Mucosa of rectum (tissue), 2 donors: ENCODE results near the gene MMP2.
A peak's percentile ranks its signal among the peaks of the same experiment; 100 is the strongest.

ENCODE experiments used
- H3K27ac ChIP-seq, 2 donors: one replicate each; pipeline ENCODE4 v1.7.0; 2013; ENCODE audit warnings: inconsistent platforms in 2 of 2, low read depth in 2 of 2, low read length in 2 of 2
- H3K27me3 ChIP-seq, 2 donors: one replicate each; pipeline ENCODE4 v1.7.0; 2013; ENCODE audit warnings: low read length in 2 of 2; ENCODE audit not compliant: control insufficient read depth in 2 of 2, insufficient read depth in 2 of 2
- H3K36me3 ChIP-seq, 2 donors: one replicate each; pipeline ENCODE4 v1.7.0; 2013; ENCODE audit warnings: low read length in 2 of 2; ENCODE audit not compliant: control insufficient read depth in 2 of 2, insufficient read depth in 2 of 2
- H3K4me1 ChIP-seq, 2 donors: one replicate each; pipeline ENCODE4 v1.7.0; 2013; ENCODE audit warnings: low read length in 2 of 2, mild to moderate bottlenecking in 1 of 2; ENCODE audit not compliant: control insufficient read depth in 2 of 2, insufficient read depth in 2 of 2
- H3K4me3 ChIP-seq, 2 donors: one replicate each; pipeline ENCODE4 v1.7.0; 2013; ENCODE audit warnings: low read length in 2 of 2
- H3K9ac ChIP-seq, 2 donors: one replicate each; pipeline ENCODE4 v1.7.0; 2013; ENCODE audit warnings: low read length in 2 of 2, low read depth in 1 of 2, mild to moderate bottlenecking in 1 of 2
- H3K9me3 ChIP-seq, 2 donors: one replicate each; pipeline ENCODE4 v1.7.0; 2013; ENCODE audit warnings: low read length in 2 of 2; ENCODE audit not compliant: control insufficient read depth in 2 of 2
- donor health status: healthy.
- donor health status: Normal muscosa, but diverticular disease.

Gene MMP2

GRCh38 chr16:55534756-55535155 is 55.8 kb downstream of the MMP2 start:
- Histone ChIP-seq H3K9me3 (no peaks in the 10 kb centered on the region), H3K27me3 (no peaks in the 10 kb centered on the region), H3K36me3 (peaks cover 0 to 3% of the 10 kb centered on the region in 2 donors), H3K4me3 (no peak overlapping the region), H3K4me1 (peaks cover 0 to 2% of the 10 kb centered on the region in 2 donors), H3K27ac (peak overlapping the region in 1 of 2 donors; percentile 42), H3K9ac (no peak overlapping the region)

DNA sequence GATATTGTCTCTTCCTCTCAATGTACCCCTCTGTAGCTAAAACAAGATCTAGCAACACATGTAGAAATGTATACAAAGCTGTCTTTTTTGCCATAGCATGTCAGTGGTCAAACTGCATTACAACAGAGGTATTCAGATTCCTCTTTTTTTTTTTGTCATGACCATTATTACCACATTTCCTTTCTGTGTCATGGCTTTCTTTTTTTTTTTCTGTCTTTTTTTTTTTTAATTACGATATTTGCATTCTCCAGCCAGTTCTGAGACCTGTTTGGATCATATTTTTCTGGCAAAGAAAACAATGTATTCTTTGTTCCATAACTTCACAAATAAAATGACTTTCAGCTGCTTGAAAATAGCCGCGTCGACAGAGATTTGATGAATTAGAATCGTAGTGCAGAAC is 60.1 kb downstream of the MMP2 start:
- Histone ChIP-seq H3K4me3 (no peak overlapping the region), H3K36me3 (peaks cover 0 to 2% of the 10 kb centered on the region in 2 donors), H3K9ac (no peak overlapping the region), H3K27me3 (no peaks in the 10 kb centered on the region), H3K4me1 (no peaks in the 10 kb centered on the region), H3K9me3 (no peaks in the 10 kb centered on the region), H3K27ac (no peak overlapping the region)

DNA sequence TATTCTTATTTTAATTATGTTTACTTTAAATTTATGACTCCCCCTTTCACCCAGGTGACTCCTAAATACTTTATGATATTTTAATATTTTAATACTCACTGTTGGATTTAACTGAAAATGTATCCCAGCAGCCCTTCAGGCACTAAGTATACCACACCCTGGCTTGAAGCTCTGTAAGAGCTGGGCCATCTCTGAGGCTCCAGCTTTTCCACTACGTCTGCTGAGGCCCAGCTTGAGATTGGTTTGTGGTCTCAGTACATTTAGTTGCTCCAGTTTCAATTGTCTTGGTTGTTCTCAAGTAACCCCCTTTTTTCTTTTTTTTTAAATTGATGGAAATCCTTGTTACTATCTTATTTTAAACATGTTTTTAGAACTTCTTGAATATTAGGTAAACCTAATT is 60.5 kb downstream of the MMP2 start:
- Histone ChIP-seq H3K27me3 (no peaks in the 10 kb centered on the region), H3K4me1 (no peaks in the 10 kb centered on the region), H3K27ac (no peak overlapping the region), H3K9me3 (no peaks in the 10 kb centered on the region), H3K36me3 (peaks cover 0 to 2% of the 10 kb centered on the region in 2 donors), H3K9ac (no peak overlapping the region), H3K4me3 (no peak overlapping the region)

- Histone ChIP-seq H3K9me3 (no peaks in the 10 kb centered on the region), H3K9ac (no peak overlapping the region), H3K36me3 (peaks cover 0 to 2% of the 10 kb centered on the region in 2 donors), H3K4me3 (no peak overlapping the region), H3K4me1 (no peaks in the 10 kb centered on the region), H3K27ac (no peak overlapping the region), H3K27me3 (no peaks in the 10 kb centered on the region)
Measured at GRCh38 chr16:55540221-55540620, 61.2 kb downstream of the MMP2 start.

DNA sequence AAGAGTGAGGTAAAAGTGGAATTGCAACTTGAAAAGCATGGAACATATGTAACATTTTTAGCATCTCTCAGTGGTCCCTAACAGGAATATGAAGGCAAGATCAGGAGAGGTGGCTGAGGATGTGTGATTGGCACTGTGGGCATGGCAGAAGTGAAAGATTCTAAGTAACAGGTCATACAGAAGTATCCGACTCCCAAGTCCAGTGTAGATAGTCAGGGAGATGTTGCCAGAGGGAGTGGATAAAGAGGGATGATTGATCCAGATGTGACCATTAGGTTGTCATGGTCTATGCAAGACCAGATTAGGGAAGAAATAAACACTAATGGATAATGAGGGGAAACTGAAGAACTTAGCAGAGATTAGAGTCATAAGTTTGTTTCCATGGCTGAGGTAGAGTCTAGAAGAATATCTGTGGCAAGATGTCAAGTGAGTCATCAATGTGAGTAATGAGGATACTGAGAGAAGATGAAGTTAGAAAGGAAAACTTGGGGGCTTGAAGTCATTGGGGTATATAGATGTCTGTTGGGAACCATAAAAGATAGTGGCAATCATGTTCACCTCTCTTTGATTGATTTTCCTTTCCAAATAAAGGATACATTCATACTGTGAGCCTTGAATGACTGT is 63.6 kb downstream of the MMP2 start:
- Histone ChIP-seq H3K36me3 (peaks cover 0 to 2% of the 10 kb centered on the region in 2 donors), H3K4me3 (no peak overlapping the region), H3K9ac (no peak overlapping the region), H3K9me3 (no peaks in the 10 kb centered on the region), H3K27ac (no peak overlapping the region), H3K27me3 (no peaks in the 10 kb centered on the region), H3K4me1 (no peaks in the 10 kb centered on the region)

DNA sequence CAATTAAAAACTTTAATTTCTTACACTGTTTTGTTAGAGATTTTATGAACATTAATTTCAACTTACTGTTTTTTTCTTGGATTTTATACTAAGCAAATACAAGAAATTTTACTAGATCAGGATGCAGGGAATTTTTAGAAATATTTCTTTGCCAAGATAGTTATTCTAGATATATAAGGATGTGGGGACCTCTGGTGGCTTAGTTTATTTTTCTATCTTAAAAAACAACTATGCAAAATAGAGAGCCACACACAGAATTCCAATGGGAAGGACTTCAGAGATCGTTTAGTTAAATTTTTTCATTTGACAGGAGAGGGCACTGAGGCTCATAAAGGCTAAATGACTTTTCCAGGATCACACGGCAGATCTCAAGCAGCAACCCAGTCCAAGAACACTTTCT is 64.5 kb downstream of the MMP2 start:
- peaks cover 0 to 2% of the 10 kb centered on the region in 2 donors for H3K36me3 ChIP-seq
- H3K9ac ChIP-seq = no peak overlapping the region
- H3K27ac ChIP-seq = no peak overlapping the region
- H3K27me3 ChIP-seq = no peaks in the 10 kb centered on the region
- no peaks in the 10 kb centered on the region for H3K4me1 ChIP-seq
- H3K9me3 ChIP-seq = no peaks in the 10 kb centered on the region
- H3K4me3 ChIP-seq = no peak overlapping the region

- H3K36me3 ChIP-seq = peaks cover 0 to 2% of the 10 kb centered on the region in 2 donors
- no peaks in the 10 kb centered on the region for H3K27me3 ChIP-seq
- no peaks in the 10 kb centered on the region for H3K4me1 ChIP-seq
- H3K9ac ChIP-seq = no peak overlapping the region
- H3K4me3 ChIP-seq = no peak overlapping the region
- no peaks in the 10 kb centered on the region for H3K9me3 ChIP-seq
- H3K27ac ChIP-seq = no peak overlapping the region
Measured at GRCh38 chr16:55552621-55553020, 73.6 kb downstream of the MMP2 start.

GRCh38 chr16:55555436-55555835 is 76.4 kb downstream of the MMP2 start:
- Histone ChIP-seq H3K9me3 (no peaks in the 10 kb centered on the region), H3K4me3 (no peak overlapping the region), H3K9ac (no peak overlapping the region), H3K27ac (no peak overlapping the region), H3K27me3 (no peaks in the 10 kb centered on the region), H3K36me3 (no peaks in the 10 kb centered on the region), H3K4me1 (peaks cover 0 to 6% of the 10 kb centered on the region in 2 donors)
